Measurements from ENCODE around the gene HOXA3.

DNA sequence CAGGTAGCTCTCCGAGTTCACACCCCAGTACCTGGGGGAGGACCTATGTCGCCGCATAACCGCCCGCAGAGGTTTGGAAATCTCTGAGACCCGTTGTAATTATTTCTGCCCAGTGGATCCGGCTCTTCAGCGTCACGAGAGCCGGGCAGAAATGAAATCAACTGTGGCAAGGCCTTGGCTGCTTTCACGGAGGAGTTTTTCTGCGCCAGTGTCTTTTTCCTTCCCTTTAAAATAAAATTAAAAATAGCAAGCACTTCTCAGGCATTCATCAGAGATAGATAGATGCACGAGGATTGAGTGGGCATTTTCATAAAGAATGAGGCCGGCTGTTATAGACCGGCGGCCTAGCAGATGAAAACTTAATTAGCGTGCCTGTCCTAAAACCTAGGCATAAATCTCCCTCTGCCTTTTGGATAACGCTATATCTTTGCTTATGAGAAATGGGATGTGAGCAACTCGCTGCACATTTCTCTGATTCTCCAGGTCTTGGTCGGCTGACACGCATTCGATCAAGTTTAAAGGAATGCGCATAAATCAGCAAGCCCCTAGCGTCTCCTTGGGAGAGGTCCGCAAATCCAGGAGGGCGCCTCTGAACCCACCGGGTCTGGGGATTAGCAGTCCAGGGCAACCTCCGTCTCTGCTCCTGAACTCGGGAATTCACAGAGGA, 41.1 kb upstream of the HOXA3 start:
- TF ChIP-seq BRCA1 (IDR thresholded peaks at IDR 0.05; ENCODE audit: low read depth, low read length), result no peak
- TF ChIP-seq ZZZ3 (IDR thresholded peaks at IDR 0.05; ENCODE audit: control insufficient read depth, insufficient read length, low read depth), result no peak
- TF ChIP-seq, protein P1, sequence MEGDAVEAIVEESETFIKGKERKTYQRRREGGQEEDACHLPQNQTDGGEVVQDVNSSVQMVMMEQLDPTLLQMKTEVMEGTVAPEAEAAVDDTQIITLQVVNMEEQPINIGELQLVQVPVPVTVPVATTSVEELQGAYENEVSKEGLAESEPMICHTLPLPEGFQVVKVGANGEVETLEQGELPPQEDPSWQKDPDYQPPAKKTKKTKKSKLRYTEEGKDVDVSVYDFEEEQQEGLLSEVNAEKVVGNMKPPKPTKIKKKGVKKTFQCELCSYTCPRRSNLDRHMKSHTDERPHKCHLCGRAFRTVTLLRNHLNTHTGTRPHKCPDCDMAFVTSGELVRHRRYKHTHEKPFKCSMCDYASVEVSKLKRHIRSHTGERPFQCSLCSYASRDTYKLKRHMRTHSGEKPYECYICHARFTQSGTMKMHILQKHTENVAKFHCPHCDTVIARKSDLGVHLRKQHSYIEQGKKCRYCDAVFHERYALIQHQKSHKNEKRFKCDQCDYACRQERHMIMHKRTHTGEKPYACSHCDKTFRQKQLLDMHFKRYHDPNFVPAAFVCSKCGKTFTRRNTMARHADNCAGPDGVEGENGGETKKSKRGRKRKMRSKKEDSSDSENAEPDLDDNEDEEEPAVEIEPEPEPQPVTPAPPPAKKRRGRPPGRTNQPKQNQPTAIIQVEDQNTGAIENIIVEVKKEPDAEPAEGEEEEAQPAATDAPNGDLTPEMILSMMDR (IDR thresholded peaks at IDR 0.05 in 2 of 3, conservative IDR thresholded peaks at IDR 0.05 in 1 of 3; ENCODE audit: control insufficient read depth in 2 of 3, extremely low read depth in 1 of 3, insufficient read depth in 1 of 3, low read depth in 3 of 3, low read length in 3 of 3), result no peak

Data from GM12878 (cell line).